Smooth muscle cell of the brain vasculature (primary cell): Measurements from ENCODE around the gene CROCC.

Experiments
- DNase-seq: peaks from one replicate; pipeline ENCODE4 v3.0.0-alpha.2; 2012; ENCODE audit warnings: low read depth, low spot score

The CROCC gene

GRCh38 chr1:16982902-16983301 is 61.2 kb downstream of the CROCC start:
- DNase-seq = no peak

- DNase-seq = no peak
Observed at GRCh38 chr1:16983649-16984048, 61.9 kb downstream of the CROCC start.

- no peak for DNase-seq
Observed at GRCh38 chr1:16984717-16985116, 63.0 kb downstream of the CROCC start.

GRCh38 chr1:16986113-16986512 is 64.4 kb downstream of the CROCC start:
- DNase-seq = no peak

GRCh38 chr1:16986560-16986959 is 64.8 kb downstream of the CROCC start:
- no peak for DNase-seq

GRCh38 chr1:16986962-16987361 is 65.2 kb downstream of the CROCC start:
- DNase-seq = no peak

GRCh38 chr1:16988210-16988609 is 66.5 kb downstream of the CROCC start:
- DNase-seq = no peak

- DNase-seq = no peak
Observed at GRCh38 chr1:16989676-16990391, 68.1 kb downstream of the CROCC start.

- no peak for DNase-seq
Observed at GRCh38 chr1:16991571-16991970, 69.8 kb downstream of the CROCC start.

- DNase-seq = no peak
Observed at GRCh38 chr1:16992102-16992501, 70.4 kb downstream of the CROCC start.

GRCh38 chr1:16992675-16993074 is 70.9 kb downstream of the CROCC start:
- DNase-seq = no peak

- DNase-seq = no peak
Observed at GRCh38 chr1:16993521-16994038, 71.8 kb downstream of the CROCC start.

- no peak for DNase-seq
Observed at GRCh38 chr1:16996845-16997244, 75.1 kb downstream of the CROCC start.

- DNase-seq = no peak
Observed at GRCh38 chr1:16998589-16998988, 76.9 kb downstream of the CROCC start.

- no peak for DNase-seq
Observed at GRCh38 chr1:16999863-17000262, 78.1 kb downstream of the CROCC start.

GRCh38 chr1:17001760-17002523 is 80.2 kb downstream of the CROCC start:
- DNase-seq = no peak

- no peak for DNase-seq
Observed at GRCh38 chr1:17002524-17002902, 80.8 kb downstream of the CROCC start.

- no peak for DNase-seq
Observed at GRCh38 chr1:17004466-17005364, 83.0 kb downstream of the CROCC start.

GRCh38 chr1:17005365-17005740 is 83.6 kb downstream of the CROCC start:
- no peak for DNase-seq

GRCh38 chr1:17007121-17007520 is 85.4 kb downstream of the CROCC start:
- DNase-seq = no peak

- no peak for DNase-seq
Observed at GRCh38 chr1:17008208-17008855, 86.6 kb downstream of the CROCC start.

GRCh38 chr1:17009706-17010105 is 88.0 kb downstream of the CROCC start:
- no peak for DNase-seq
